Mesothelial cell of epicardium (in vitro differentiated cells): ENCODE measurements around the gene CACNA1E. TPM values are rescaled to one million over a fixed set of nuclear protein-coding genes. Genes with fewer than 3 reads are reported as not detected.
"Not testable (repeated sequence)": the region's sequence is repeated elsewhere in the genome, so short reads cannot be mapped to it uniquely, and the experiment has no call there.

Experiments used
- DNase-seq, 2 experiments: peaks; one replicate each; pipeline ENCODE4 v3.0.0; 2021; ENCODE audit warnings: low spot score in 2 of 2; ENCODE audit not compliant: unreplicated experiment in 2 of 2
- H3K27ac Mint-ChIP-seq: 2 replicates; pipeline ENCODE4 v1.8.0; 2021; ENCODE audit warnings: mixed read lengths
- H3K27me3 Mint-ChIP-seq: 2 replicates; pipeline ENCODE4 v1.8.0; 2021; ENCODE audit warnings: low read depth, mixed read lengths
- H3K36me3 Mint-ChIP-seq: 2 replicates; pipeline ENCODE4 v1.8.0; 2021; ENCODE audit warnings: mixed read lengths
- H3K4me1 Mint-ChIP-seq: 2 replicates; pipeline ENCODE4 v1.8.0; 2021; ENCODE audit warnings: mixed read lengths
- H3K4me3 Mint-ChIP-seq: 2 replicates; pipeline ENCODE4 v1.8.0; 2021; ENCODE audit warnings: mild to moderate bottlenecking, moderate library complexity, mixed read lengths
- H3K9me3 Mint-ChIP-seq: 2 replicates; pipeline ENCODE4 v1.8.0; 2021; ENCODE audit warnings: mixed read lengths
- CTCF ChIP-seq: fragments of 200-600 bp; sonication (generic); IDR thresholded peaks from one replicate; pipeline ENCODE4 v1.5.0; 2021; ENCODE audit warnings: antibody characterized with exemption; ENCODE audit not compliant: unreplicated experiment
- total RNA-seq: library from RNA; stranded (reverse); gene quantifications from 3 replicates; pipeline ENCODE4 v1.2.1, GENCODE V29; 2021

CACNA1E gene
- total RNA-seq, 1 donor from 2014 or later = 0.60 TPM

DNA sequence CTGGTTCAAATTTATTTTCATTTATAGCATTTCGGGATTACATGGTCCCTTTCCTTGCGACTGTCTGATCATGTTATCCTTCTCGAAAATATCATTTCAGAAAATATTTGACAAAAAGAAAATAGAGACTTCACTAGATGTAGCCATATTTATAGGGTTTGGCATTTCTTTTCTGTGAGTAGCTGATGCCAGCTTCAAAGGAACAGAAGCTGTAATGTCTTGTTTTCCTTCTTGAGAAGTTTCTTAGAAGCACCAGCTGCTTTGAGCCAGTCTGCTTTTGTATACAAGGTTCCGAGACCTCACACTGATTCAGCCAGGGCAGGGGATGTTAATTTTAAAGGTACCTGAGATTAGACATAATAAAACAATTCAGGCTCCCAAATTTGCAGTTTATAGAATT lies 329.9 kb downstream of the CACNA1E start:
- Mint-ChIP-seq H3K36me3 (no peaks in the 10 kb centered on the region), H3K4me1 (no peaks in the 10 kb centered on the region), H3K27ac (no peak overlapping the region), H3K9me3 (no peaks in the 10 kb centered on the region), H3K27me3 (peaks cover 35% of the 10 kb centered on the region), H3K4me3 (no peak overlapping the region)
- TF ChIP-seq CTCF = no peak
- no peak for DNase-seq

- no peaks in the 10 kb centered on the region for H3K4me1 Mint-ChIP-seq
- H3K27ac Mint-ChIP-seq = no peak overlapping the region
- DNase-seq = no peak
- no peak for TF ChIP-seq CTCF
- H3K9me3 Mint-ChIP-seq = no peaks in the 10 kb centered on the region
- peaks cover 14% of the 10 kb centered on the region for H3K27me3 Mint-ChIP-seq
- H3K36me3 Mint-ChIP-seq = no peaks in the 10 kb centered on the region
- H3K4me3 Mint-ChIP-seq = no peak overlapping the region
Measured at GRCh38 chr1:181816608-181817007, 333.3 kb downstream of the CACNA1E start.

DNA sequence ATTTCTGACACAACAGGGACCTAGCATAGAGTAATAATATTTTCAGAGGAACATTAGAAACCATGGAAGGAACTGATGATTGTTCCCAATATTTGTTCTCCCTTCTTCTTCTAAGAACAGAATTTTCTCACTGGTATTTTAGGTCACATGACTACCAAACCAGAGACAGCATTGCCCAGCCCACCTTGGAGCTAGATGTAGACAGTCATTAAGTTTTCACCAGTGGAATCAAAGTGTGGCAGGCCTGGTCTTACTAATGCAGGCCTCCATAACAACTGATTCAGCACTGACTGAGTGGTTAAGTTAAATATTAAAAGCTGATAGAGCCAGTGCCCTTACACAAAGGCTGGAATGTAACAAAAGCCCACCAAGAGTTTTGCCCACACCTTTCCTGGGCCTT lies 333.8 kb downstream of the CACNA1E start:
- H3K27me3 Mint-ChIP-seq = peaks cover 11% of the 10 kb centered on the region
- no peak overlapping the region for H3K4me3 Mint-ChIP-seq
- no peak for TF ChIP-seq CTCF
- H3K36me3 Mint-ChIP-seq = no peaks in the 10 kb centered on the region
- H3K27ac Mint-ChIP-seq = no peak overlapping the region
- no peaks in the 10 kb centered on the region for H3K4me1 Mint-ChIP-seq
- DNase-seq = no peak
- no peaks in the 10 kb centered on the region for H3K9me3 Mint-ChIP-seq

- peaks cover 4% of the 10 kb centered on the region for H3K27me3 Mint-ChIP-seq
- H3K4me1 Mint-ChIP-seq = no peaks in the 10 kb centered on the region
- no peak for TF ChIP-seq CTCF
Measured at GRCh38 chr1:181818459-181818858, 335.1 kb downstream of the CACNA1E start.

GRCh38 chr1:181818943-181819342 lies 335.6 kb downstream of the CACNA1E start:
- no peak for DNase-seq
- no peak for TF ChIP-seq CTCF
- Mint-ChIP-seq H3K4me1 (no peaks in the 10 kb centered on the region), H3K27ac (no peak overlapping the region), H3K27me3 (peaks cover 2% of the 10 kb centered on the region), H3K4me3 (no peak overlapping the region), H3K9me3 (no peaks in the 10 kb centered on the region), H3K36me3 (no peaks in the 10 kb centered on the region)

More at GRCh38 chr1:181818459-181818858, 335.1 kb downstream of the CACNA1E start:
- no peaks in the 10 kb centered on the region for H3K9me3 Mint-ChIP-seq
- no peak overlapping the region for H3K27ac Mint-ChIP-seq
- no peak overlapping the region for H3K4me3 Mint-ChIP-seq
- DNase-seq = no peak
- H3K36me3 Mint-ChIP-seq = no peaks in the 10 kb centered on the region

- Mint-ChIP-seq H3K4me3 (no peak overlapping the region), H3K4me1 (no peaks in the 10 kb centered on the region), H3K9me3 (peaks cover 8% of the 10 kb centered on the region), H3K27me3 (peaks cover 1% of the 10 kb centered on the region), H3K36me3 (no peaks in the 10 kb centered on the region), H3K27ac (no peak overlapping the region)
- no peak for DNase-seq
- TF ChIP-seq CTCF = no peak
Measured at GRCh38 chr1:181821701-181822100, 338.4 kb downstream of the CACNA1E start.

DNA sequence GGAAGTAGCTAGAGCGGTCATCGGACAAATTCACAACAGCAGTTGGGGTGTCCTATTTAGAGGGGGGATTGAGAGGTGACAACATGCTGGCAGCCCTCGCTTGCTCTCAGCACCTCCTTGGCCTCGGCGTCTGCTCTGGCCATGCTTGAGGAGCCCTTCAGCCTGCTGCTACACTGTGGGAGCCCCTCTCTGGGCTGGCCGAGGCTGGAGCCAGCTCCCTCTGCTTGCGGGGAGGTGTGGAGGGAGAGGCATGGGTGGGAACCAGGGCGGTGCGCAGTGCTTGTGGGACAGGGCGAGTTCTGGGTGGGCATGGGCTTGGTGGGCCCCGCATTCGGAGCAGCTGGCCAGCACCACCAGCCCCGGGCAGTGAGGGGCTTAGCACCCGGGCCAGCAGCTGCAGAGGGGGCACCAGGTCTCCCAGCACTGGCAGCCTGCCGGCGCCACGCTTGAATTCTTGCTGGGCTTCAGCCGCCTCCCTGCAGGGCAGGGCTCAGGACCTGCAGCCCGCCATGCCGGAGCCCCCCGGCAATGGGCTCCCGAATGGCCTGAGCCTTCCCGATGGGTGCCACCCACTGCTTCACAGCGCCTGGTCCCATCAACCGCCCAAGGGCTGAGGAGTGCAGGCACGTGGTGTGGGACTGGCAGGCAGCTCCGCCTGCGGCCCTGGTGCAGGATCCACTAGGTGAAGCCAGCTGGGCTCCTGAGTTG lies 349.0 kb downstream of the CACNA1E start:
- DNase-seq, H3K4me1 Mint-ChIP-seq, H3K27ac Mint-ChIP-seq, H3K4me3 Mint-ChIP-seq, H3K36me3 Mint-ChIP-seq, H3K27me3 Mint-ChIP-seq: not testable (repeated sequence)
- H3K9me3 Mint-ChIP-seq = peaks cover 71% of the 10 kb centered on the region
